Liver (tissue), 3 donors: Measurements from ENCODE around the gene ART5.

Source experiments
- CTCF ChIP-seq: fragments of 150-350 bp; IDR thresholded peaks from 2 replicates; pipeline ENCODE4 v1.5.1; 2017; ENCODE audit warnings: improper control_type of control experiment, low read depth, low read length; ENCODE audit not compliant: missing input control
- EGR1 ChIP-seq, 2 donors: IDR thresholded peaks; 2 replicates each; pipeline ENCODE4 v1.6.1; 2016 to 2018; ENCODE audit warnings: antibody characterized with exemption in 2 of 2, low read depth in 2 of 2
- FOXA1 ChIP-seq: IDR thresholded peaks from 2 replicates; pipeline ENCODE4 v1.6.1; 2016; ENCODE audit warnings: antibody characterized with exemption
- FOXA2 ChIP-seq: IDR thresholded peaks from 2 replicates; pipeline ENCODE4 v1.6.1; 2016; ENCODE audit warnings: antibody characterized with exemption
- GABPA ChIP-seq, 2 donors: IDR thresholded peaks in 1 of 2; conservative IDR thresholded peaks in 1 of 2; 2 replicates each; pipeline ENCODE4 v1.6.1; 2016; ENCODE audit warnings: antibody characterized with exemption in 2 of 2, mild to moderate bottlenecking in 1 of 2, moderate library complexity in 1 of 2
- JUND ChIP-seq, 2 donors: IDR thresholded peaks; 2 replicates each; pipeline ENCODE4 v1.6.1; 2016; ENCODE audit warnings: antibody characterized with exemption in 2 of 2
- MAX ChIP-seq: IDR thresholded peaks from 2 replicates; pipeline ENCODE4 v1.6.1; 2016; ENCODE audit warnings: antibody characterized with exemption
- RAD21 ChIP-seq, 2 donors: IDR thresholded peaks; 2 replicates each; pipeline ENCODE4 v1.6.1; 2016; ENCODE audit warnings: antibody characterized with exemption in 2 of 2, mild to moderate bottlenecking in 2 of 2
- SP1 ChIP-seq: IDR thresholded peaks from 2 replicates; pipeline ENCODE4 v1.6.1; 2018; ENCODE audit warnings: antibody characterized with exemption, mild to moderate bottlenecking
- TAF1 ChIP-seq: conservative IDR thresholded peaks from 2 replicates; pipeline ENCODE4 v1.6.1; 2016; ENCODE audit warnings: antibody characterized with exemption, mild to moderate bottlenecking
- donor health status: healthy.
- donor health status: healthy.

GRCh38 chr11:3631331-3631730 lies 10.5 kb downstream of the ART5 start:
- TF ChIP-seq CTCF (no peak), GABPA (IDR thresholded peaks at IDR 0.05 in 1 of 2, conservative IDR thresholded peaks at IDR 0.05 in 1 of 2) (no peak), MAX (no peak), FOXA2 (no peak), FOXA1 (no peak), SP1 (no peak), EGR1 (IDR thresholded peaks at IDR 0.05; ENCODE audit: low read depth in 2 of 2) (no peak), TAF1 (no peak), RAD21 (IDR thresholded peaks at IDR 0.05) (no peak), JUND (IDR thresholded peaks at IDR 0.05) (no peak)
